T-cell (primary cell): ENCODE data around the gene SCTR. TPM values are rescaled to one million over a fixed set of nuclear protein-coding genes. Genes with fewer than 3 reads are reported as not detected.

ENCODE experiments used
- ATAC-seq, 4 experiments: fragments of 200-7000 bp in 3 of 4; fragments of 150-1000 bp in 1 of 4; cut with Tn5 transposase; replicated peaks in 1 of 4; 1 replicate in 3 of 4; 2 replicates in 1 of 4; pipeline ENCODE4 v1.10.0; 2021; ENCODE audit warnings: moderate library complexity in 3 of 4, mild to moderate bottlenecking in 2 of 4, moderate number of reproducible peaks in 1 of 4
- CTCF ChIA-PET, 2 donors: fragments of 300-600 bp; sonication (Branson Sonifier 250); formaldehyde crosslinking; loops; one replicate each; lab custom pipeline; 2022; ENCODE audit warnings: antibody characterized with exemption in 2 of 2; lab: Charles Lee
- POLR2A ChIA-PET, 2 donors: fragments of 300-600 bp; sonication (Branson Sonifier 250); formaldehyde crosslinking; loops; one replicate each; lab custom pipeline; 2022; ENCODE audit warnings: antibody characterized with exemption in 2 of 2; lab: Charles Lee
- DNase-seq, 35 experiments: peaks; one replicate each; pipeline versions ENCODE4 v3.0.0 to v3.0.0-alpha.2; 2013 to 2023
- H3K27ac ChIP-seq: one replicate; pipeline ENCODE4 v1.5.1; 2013; ENCODE audit warnings: low read length
- H3K27me3 ChIP-seq, 2 experiments: replicated peaks in 1 of 2; 1 replicate in 1 of 2; 2 replicates in 1 of 2; pipeline versions ENCODE4 v1.6.1 to v1.7.0; 2013; ENCODE audit warnings: low read length in 1 of 2, mixed read lengths in 1 of 2; ENCODE audit not compliant: control insufficient read depth in 2 of 2, insufficient read depth in 2 of 2; ENCODE audit errors: extremely low read depth in 1 of 2
- H3K36me3 ChIP-seq, 2 donors: 1 replicate in 1 of 2; 2 replicates in 1 of 2; pipeline versions ENCODE4 v1.6.1 to v1.7.0; 2013; ENCODE audit warnings: low read length in 1 of 2; ENCODE audit not compliant: control insufficient read depth in 2 of 2, insufficient read depth in 1 of 2; ENCODE audit errors: extremely low read depth in 1 of 2
- H3K4me1 ChIP-seq, 2 experiments: 1 replicate in 1 of 2; 2 replicates in 1 of 2; pipeline versions ENCODE4 v1.6.1 to v1.7.0; 2013; ENCODE audit warnings: low read length in 2 of 2, mixed read lengths in 1 of 2; ENCODE audit not compliant: insufficient read depth in 2 of 2, control insufficient read depth in 1 of 2; ENCODE audit errors: extremely low read depth in 1 of 2
- H3K4me3 ChIP-seq, 2 donors: 1 replicate in 1 of 2; 2 replicates in 1 of 2; pipeline versions ENCODE4 v1.5.1 to v1.7.0; 2013; ENCODE audit warnings: mild to moderate bottlenecking in 2 of 2, low read length in 1 of 2, moderate library complexity in 1 of 2; ENCODE audit not compliant: control insufficient read depth in 1 of 2; ENCODE audit errors: extremely low read depth in 1 of 2
- H3K9me3 ChIP-seq: 2 replicates; pipeline ENCODE4 v1.7.0; 2013
- H3K27ac Mint-ChIP-seq, 2 donors: one replicate each; pipeline ENCODE4 v1.8.0; 2020 to 2021; ENCODE audit warnings: mild to moderate bottlenecking in 2 of 2, mixed read lengths in 2 of 2
- H3K27me3 Mint-ChIP-seq, 2 donors: one replicate each; pipeline ENCODE4 v1.8.0; 2021 to 2022; ENCODE audit warnings: mixed read lengths in 2 of 2
- H3K36me3 Mint-ChIP-seq: one replicate; pipeline ENCODE4 v1.8.0; 2021; ENCODE audit warnings: mixed read lengths
- H3K4me1 Mint-ChIP-seq, 3 donors: one replicate each; pipeline ENCODE4 v1.8.0; 2020 to 2022; ENCODE audit warnings: mixed read lengths in 3 of 3, mild to moderate bottlenecking in 1 of 3
- H3K4me3 Mint-ChIP-seq, 3 donors: one replicate each; pipeline ENCODE4 v1.8.0; 2020 to 2022; ENCODE audit warnings: mild to moderate bottlenecking in 3 of 3, mixed read lengths in 3 of 3, moderate library complexity in 3 of 3
- H3K9me3 Mint-ChIP-seq, 3 donors: one replicate each; pipeline ENCODE4 v1.8.0; 2020 to 2022; ENCODE audit warnings: mixed read lengths in 3 of 3
- WGBS: methylation state at CpG from one replicate; pipeline ENCODE4 v1.1.5; 2013; ENCODE audit warnings: missing lambda C conversion rate; ENCODE audit not compliant: insufficient coverage; 5-methylcytosine and 5-hydroxymethylcytosine counted together
- total RNA-seq, 35 experiments: library from RNA in 6 of 35; stranded (reverse) in 6 of 35; fragments of 120-200 nt in 1 of 35; gene quantifications; one replicate each; pipeline versions ENCODE4 v1.2.1 to v1.2.4 and lab custom pipeline; 2013 to 2026

Gene SCTR
- total RNA-seq, 5 donors from 2014 or later (not counting 1 experiment from before 2014, with no cell fraction given): not detected

GRCh38 chr2:119462574-119462973, 61.7 kb downstream of the SCTR start:
- WGBS: 92% methylated on average over 6 of the region's 7 CpGs
- POLR2A ChIA-PET: no interaction called here
- peaks cover 0 to 6% of the 10 kb centered on the region in 2 donors for H3K27me3 Mint-ChIP-seq
- H3K4me1 Mint-ChIP-seq: no peaks in the 10 kb centered on the region
- no peaks in the 10 kb centered on the region for H3K27me3 ChIP-seq
- H3K36me3 Mint-ChIP-seq: no peaks in the 10 kb centered on the region
- H3K4me1 ChIP-seq: no peaks in the 10 kb centered on the region
- CTCF ChIA-PET: no interaction called here
- no peaks in the 10 kb centered on the region for H3K9me3 Mint-ChIP-seq
- no peaks in the 10 kb centered on the region for H3K36me3 ChIP-seq
- DNase-seq (no peak), ATAC-seq (no peak)
- H3K27ac Mint-ChIP-seq: no peak overlapping the region
- no peaks in the 10 kb centered on the region for H3K9me3 ChIP-seq
- H3K27ac ChIP-seq: no peak overlapping the region
- no peak overlapping the region for H3K4me3 Mint-ChIP-seq
- H3K4me3 ChIP-seq: no peak overlapping the region

GRCh38 chr2:119461811-119462210, 62.5 kb downstream of the SCTR start:
- H3K4me1 Mint-ChIP-seq: no peaks in the 10 kb centered on the region
- H3K27me3 ChIP-seq: no peaks in the 10 kb centered on the region
- 86% methylated on average over 3 of the region's 5 CpGs for WGBS
- no peaks in the 10 kb centered on the region for H3K9me3 ChIP-seq
- H3K36me3 Mint-ChIP-seq: no peaks in the 10 kb centered on the region
- no peak overlapping the region for H3K4me3 Mint-ChIP-seq
- ChIA-PET CTCF (no interaction called here), POLR2A (no interaction called here)
- no peak overlapping the region for H3K4me3 ChIP-seq
- no peaks in the 10 kb centered on the region for H3K9me3 Mint-ChIP-seq
- H3K27ac Mint-ChIP-seq: no peak overlapping the region
- no peak for ATAC-seq
- no peaks in the 10 kb centered on the region for H3K4me1 ChIP-seq
- DNase-seq: no peak
- peaks cover 0 to 3% of the 10 kb centered on the region in 2 donors for H3K27me3 Mint-ChIP-seq
- no peak overlapping the region for H3K27ac ChIP-seq
- no peaks in the 10 kb centered on the region for H3K36me3 ChIP-seq

- no peak overlapping the region for H3K27ac Mint-ChIP-seq
- H3K27ac ChIP-seq: no peak overlapping the region
- no peak overlapping the region for H3K4me3 ChIP-seq
- peaks cover 7 to 14% of the 10 kb centered on the region in 2 donors for H3K27me3 Mint-ChIP-seq
- no peaks in the 10 kb centered on the region for H3K9me3 Mint-ChIP-seq
- ATAC-seq (no peak), DNase-seq (no peak)
- no peaks in the 10 kb centered on the region for H3K36me3 ChIP-seq
- no peak overlapping the region for H3K4me3 Mint-ChIP-seq
- no peaks in the 10 kb centered on the region for H3K9me3 ChIP-seq
- H3K36me3 Mint-ChIP-seq: no peaks in the 10 kb centered on the region
- ChIA-PET POLR2A (no interaction called here), CTCF (no interaction called here)
- H3K27me3 ChIP-seq: peaks cover 0 to 1% of the 10 kb centered on the region in 2 experiments
- H3K4me1 Mint-ChIP-seq: no peaks in the 10 kb centered on the region
- WGBS: 77% methylated on average over 2 of the region's 2 CpGs
- no peaks in the 10 kb centered on the region for H3K4me1 ChIP-seq
Observed at GRCh38 chr2:119460076-119460475, 64.2 kb downstream of the SCTR start.

- no peaks in the 10 kb centered on the region for H3K4me1 ChIP-seq
- no peaks in the 10 kb centered on the region for H3K4me1 Mint-ChIP-seq
- DNase-seq (no peak), ATAC-seq (no peak)
- peaks cover 0 to 30% of the 10 kb centered on the region in 2 experiments for H3K27me3 ChIP-seq
- ChIA-PET POLR2A (no interaction called here), CTCF (no interaction called here)
- no peak overlapping the region for H3K4me3 ChIP-seq
- WGBS: 16% methylated on average over 4 of the region's 13 CpGs
- no peaks in the 10 kb centered on the region for H3K36me3 ChIP-seq
- no peaks in the 10 kb centered on the region for H3K9me3 Mint-ChIP-seq
- no peak overlapping the region for H3K27ac Mint-ChIP-seq
- no peak overlapping the region for H3K27ac ChIP-seq
- H3K4me3 Mint-ChIP-seq: no peak overlapping the region
- H3K36me3 Mint-ChIP-seq: no peaks in the 10 kb centered on the region
- peaks cover 14 to 38% of the 10 kb centered on the region in 2 donors for H3K27me3 Mint-ChIP-seq
- H3K9me3 ChIP-seq: no peaks in the 10 kb centered on the region
Observed at GRCh38 chr2:119455066-119455718, 69.1 kb downstream of the SCTR start.

- Histone ChIP-seq H3K27me3 (peaks cover 0 to 33% of the 10 kb centered on the region in 2 experiments), H3K9me3 (no peaks in the 10 kb centered on the region), H3K4me3 (no peak overlapping the region), H3K27ac (no peak overlapping the region), H3K4me1 (no peaks in the 10 kb centered on the region), H3K36me3 (no peaks in the 10 kb centered on the region)
- CTCF ChIA-PET: no interaction called here
- POLR2A ChIA-PET: no interaction called here
- no peaks in the 10 kb centered on the region for H3K9me3 Mint-ChIP-seq
- 63% methylated on average over 6 of the region's 12 CpGs for WGBS
- H3K36me3 Mint-ChIP-seq: no peaks in the 10 kb centered on the region
- no peak overlapping the region for H3K4me3 Mint-ChIP-seq
- H3K27me3 Mint-ChIP-seq: peaks cover 17 to 44% of the 10 kb centered on the region in 2 donors
- ATAC-seq (no peak), DNase-seq (no peak)
- H3K4me1 Mint-ChIP-seq: no peaks in the 10 kb centered on the region
- H3K27ac Mint-ChIP-seq: no peak overlapping the region
Observed at GRCh38 chr2:119453972-119454593, 70.2 kb downstream of the SCTR start.

- POLR2A ChIA-PET: no interaction called here
- H3K27ac ChIP-seq: no peak overlapping the region
- H3K36me3 ChIP-seq: no peaks in the 10 kb centered on the region
- Mint-ChIP-seq H3K4me1 (peaks cover 0 to 2% (median 0%) of the 10 kb centered on the region in 3 donors), H3K27ac (peak overlapping the region in 1 of 2 donors; percentile 39), H3K27me3 (peaks cover 22 to 64% of the 10 kb centered on the region in 2 donors), H3K9me3 (no peaks in the 10 kb centered on the region), H3K4me3 (no peak overlapping the region), H3K36me3 (no peaks in the 10 kb centered on the region)
- no peak for DNase-seq
- no peak for ATAC-seq
- peaks cover 0 to 37% of the 10 kb centered on the region in 2 experiments for H3K27me3 ChIP-seq
- CTCF ChIA-PET: interaction anchor here in 1 of 2 donors (0.5 kb wide), 2 partner anchors 35 to 207 kb away, joined by 3 to 4 read pairs; no protein-coding TSS in a partner anchor
- H3K9me3 ChIP-seq: no peaks in the 10 kb centered on the region
- H3K4me3 ChIP-seq: no peak overlapping the region
- peaks cover 0 to 2% of the 10 kb centered on the region in 2 experiments for H3K4me1 ChIP-seq
- WGBS: 73% methylated on average over 7 of the region's 9 CpGs
Observed at GRCh38 chr2:119451336-119452050, 72.8 kb downstream of the SCTR start.
